K562 (cell line): ENCODE results near the gene NRSN2. TPM values are rescaled to one million over a fixed set of nuclear protein-coding genes. Genes with fewer than 3 reads are reported as not detected.

ENCODE experiments used
- CBFB ChIP-seq: sonication (generic); formaldehyde crosslinking; IDR thresholded peaks from 2 replicates; pipeline ENCODE4 v1.4.0; 2020; ENCODE audit warnings: mild to moderate bottlenecking, missing genetic modification reagents
- CXXC5 ChIP-seq: fragments of 250-450 bp; sonication (Bioruptor Pico); IDR thresholded peaks from 2 replicates; pipeline ENCODE4 v1.8.0; 2022; ENCODE audit warnings: inconsistent platforms, mild to moderate bottlenecking, moderate library complexity
- EGR1 ChIP-seq: fragments of 450-650 bp; conservative IDR thresholded peaks from 2 replicates; pipeline ENCODE4 v1.6.1; 2017; ENCODE audit warnings: mild to moderate bottlenecking
- ETS2 ChIP-seq: IDR thresholded peaks from 2 replicates; pipeline ENCODE4 v1.6.1; 2016; ENCODE audit warnings: borderline replicate concordance, missing genetic modification characterization, mild to moderate bottlenecking, moderate library complexity, missing compliant biosample characterization; ENCODE audit not compliant: poor library complexity, severe bottlenecking
- FOXA1 ChIP-seq: fragments of 450-650 bp; IDR thresholded peaks from 2 replicates; pipeline ENCODE4 v1.6.1; 2016; ENCODE audit warnings: mild to moderate bottlenecking, borderline replicate concordance
- FOXK1 ChIP-seq: sonication (generic); formaldehyde crosslinking; IDR thresholded peaks from 2 replicates; pipeline ENCODE4 v1.8.0; 2022; ENCODE audit warnings: missing genetic modification reagents, mild to moderate bottlenecking, borderline replicate concordance
- JUN ChIP-seq, 2 experiments: sonication (generic) in 1 of 2; formaldehyde crosslinking in 1 of 2; IDR thresholded peaks; 2 replicates each; pipeline versions ENCODE4 v1.6.1 to v1.8.0; 2012 to 2022; ENCODE audit warnings: borderline replicate concordance in 2 of 2, mild to moderate bottlenecking in 2 of 2, improper control_type of control experiment in 1 of 2, low read depth in 1 of 2, low read length in 1 of 2, missing genetic modification reagents in 1 of 2
- KAT2B ChIP-seq: IDR thresholded peaks from one replicate; pipeline ENCODE4 v1.6.1; 2012; ENCODE audit warnings: low read depth, mild to moderate bottlenecking, control low read depth, inconsistent platforms, low read length, moderate library complexity
- MCM2 ChIP-seq: fragments of 450-650 bp; IDR thresholded peaks from 2 replicates; pipeline ENCODE4 v1.6.1; 2017; ENCODE audit warnings: low read depth, mild to moderate bottlenecking
- NFXL1 ChIP-seq: fragments of 450-650 bp; formaldehyde crosslinking; IDR thresholded peaks from 2 replicates; pipeline ENCODE4 v1.4.0; 2021; ENCODE audit warnings: mild to moderate bottlenecking
- PHF21A ChIP-seq: fragments of 450-650 bp; IDR thresholded peaks from 2 replicates; pipeline ENCODE4 v1.6.1; 2017; ENCODE audit warnings: low read depth, borderline replicate concordance
- RBM15 ChIP-seq: fragments of 200-400 bp; formaldehyde crosslinking; IDR thresholded peaks from 2 replicates; pipeline ENCODE4 v1.6.1; 2018; ENCODE audit warnings: mild to moderate bottlenecking, low read length, moderate library complexity; ENCODE audit not compliant: insufficient read depth
- RFX1 ChIP-seq: fragments of 450-650 bp; IDR thresholded peaks from 2 replicates; pipeline ENCODE4 v1.6.1; 2016; ENCODE audit warnings: mild to moderate bottlenecking, moderate library complexity
- RFX7 ChIP-seq: fragments of 250-450 bp; sonication (Bioruptor Pico); IDR thresholded peaks from 2 replicates; pipeline ENCODE4 v1.5.1; 2021; ENCODE audit warnings: mild to moderate bottlenecking
- SMAD2 ChIP-seq: fragments of 150-350 bp; IDR thresholded peaks from 2 replicates; pipeline ENCODE4 v1.6.1; 2014; ENCODE audit warnings: low read depth, mild to moderate bottlenecking, low read length
- SMAD3 ChIP-seq: fragments of 450-650 bp; formaldehyde crosslinking; conservative IDR thresholded peaks from 2 replicates; pipeline ENCODE4 v1.4.0; 2020; ENCODE audit warnings: mild to moderate bottlenecking
- SMC3 ChIP-seq: conservative IDR thresholded peaks from 2 replicates; pipeline ENCODE4 v1.6.1; 2011; ENCODE audit warnings: low read depth, low read length, improper control_type of control experiment; ENCODE audit not compliant: insufficient read depth
- TAF1 ChIP-seq: IDR thresholded peaks from 2 replicates; pipeline ENCODE4 v1.6.1; 2011; ENCODE audit warnings: mild to moderate bottlenecking, low read length, moderate library complexity; ENCODE audit not compliant: insufficient read depth, control insufficient read depth, severe bottlenecking; ENCODE audit errors: extremely low read depth
- TCF3 ChIP-seq: sonication (generic); formaldehyde crosslinking; IDR thresholded peaks from 2 replicates; pipeline ENCODE4 v1.4.0; 2020; ENCODE audit warnings: mild to moderate bottlenecking, missing genetic modification reagents
- ZNF140 ChIP-seq: fragments of 250-450 bp; sonication (Bioruptor Pico); IDR thresholded peaks from 2 replicates; pipeline ENCODE4 v1.8.0; 2021; ENCODE audit warnings: moderate library complexity, mild to moderate bottlenecking, inconsistent platforms
- ZNF165 ChIP-seq: fragments of 250-450 bp; sonication (Bioruptor Pico); IDR thresholded peaks from 2 replicates; pipeline ENCODE4 v1.4.0; 2020; ENCODE audit warnings: borderline replicate concordance
- ZNF224 ChIP-seq: sonication (generic); formaldehyde crosslinking; IDR thresholded peaks from 2 replicates; pipeline ENCODE4 v1.8.0; 2022; ENCODE audit warnings: mild to moderate bottlenecking, missing genetic modification reagents
- polyA plus RNA-seq, 8 experiments: library from polyadenylated mRNA; depleted of rRNA in 4 of 8; stranded (reverse) in 5 of 8; unstranded in 3 of 8; fragments of >200 nt; fragmentation: Nextera tagmentation in 2 of 8; fragmentation: Illumina TruSeq in 1 of 8; extraction: Ambion mirVana in 2 of 8; extraction: Trizol in 1 of 8; gene quantifications; 2 replicates each; pipeline versions ENCODE4 v1.2.1 to v1.2.3, GENCODE V29; 2011 to 2014; ENCODE audit warnings: inconsistent platforms in 1 of 8, missing spikeins in 1 of 8
- total RNA-seq, 7 experiments: library from RNA; depleted of rRNA in 6 of 7; stranded (reverse); fragments of >200 nt in 6 of 7; fragmentation: Illumina TruSeq in 2 of 7; extraction: Trizol in 2 of 7; gene quantifications; 2 replicates each; pipeline versions ENCODE4 v1.2.1 to v1.2.3, GENCODE V29; 2011 to 2021; ENCODE audit warnings: low replicate concordance in 1 of 7
- TF ChIP-seq, protein P1 (sequence below): fragments of 250-450 bp; sonication (Bioruptor Pico); IDR thresholded peaks from 2 replicates; pipeline ENCODE4 v1.5.1; 2021; ENCODE audit warnings: mild to moderate bottlenecking
- TF ChIP-seq, protein P2 (sequence below): fragments of 450-650 bp; IDR thresholded peaks from 2 replicates; pipeline ENCODE4 v1.6.1; 2017; ENCODE audit warnings: antibody characterized with exemption
- TF ChIP-seq, protein P3 (sequence below): IDR thresholded peaks from 3 replicates; pipeline ENCODE4 v1.6.1; 2011; ENCODE audit warnings: borderline replicate concordance, mild to moderate bottlenecking; ENCODE audit not compliant: insufficient read length, insufficient read depth

NRSN2 gene
- total and polyA plus RNA-seq, 9 of the 15 experiments (the other 6 are each of a cell fraction or from before 2014, with no cell fraction given): 7.5 to 29.7 (median 11.1) TPM

DNA sequence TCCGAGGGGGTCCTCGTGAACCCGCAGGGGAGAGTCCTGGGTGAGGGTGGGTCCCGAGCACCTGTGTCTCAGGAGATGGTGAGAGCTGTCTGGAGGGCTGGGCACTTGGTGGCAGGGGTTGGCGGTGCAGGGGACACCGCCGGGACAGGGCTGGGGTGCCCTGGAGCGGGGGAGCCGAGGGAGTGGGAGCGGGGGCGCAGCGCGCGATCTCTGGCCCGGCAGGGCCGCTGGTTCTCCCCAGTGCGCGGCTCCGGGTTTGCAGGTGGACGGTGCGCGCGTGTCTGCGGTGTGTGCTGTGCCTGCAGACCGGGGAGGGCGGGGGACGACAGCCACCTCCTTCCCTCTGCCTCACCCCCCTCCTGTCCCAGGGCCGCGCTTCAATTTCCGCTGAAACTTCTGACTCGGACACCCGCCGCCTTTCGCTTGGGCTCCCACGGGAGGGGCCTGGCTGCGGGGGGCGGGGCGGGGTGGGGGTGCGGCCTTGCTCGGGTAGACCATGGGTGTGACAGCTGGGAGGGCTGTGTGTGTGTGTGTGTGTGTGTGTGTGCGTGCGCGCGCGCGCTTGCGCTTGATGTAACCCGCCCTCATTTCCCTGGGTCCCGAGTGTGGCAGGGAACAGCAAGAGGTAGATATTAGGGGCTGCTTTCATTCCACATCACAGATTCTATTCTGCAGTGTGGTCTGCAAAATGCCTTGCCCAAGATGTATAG, 34.8 kb downstream of the NRSN2 start (continued):
- TF ChIP-seq TAF1 (peak; percentile 68), ZNF165 (CRISPR knock-in tag) (no peak), NFXL1 (CRISPR knock-in tag) (no peak), ETS2 (tag) (no peak), CXXC5 (CRISPR knock-in tag) (peak; percentile 64; the same call in 1 of the 2 replicates), PHF21A (no peak), JUN (IDR thresholded peaks at IDR 0.05; ENCODE audit: borderline replicate concordance, low read depth, low read length) (no peak), JUN (CRISPR knock-in tag; IDR thresholded peaks at IDR 0.05; ENCODE audit: borderline replicate concordance) (peak; percentile 75; the same call in 1 of the 2 replicates), ZNF224 (CRISPR knock-in tag) (no peak), SMAD2 (no peak), CBFB (CRISPR knock-in tag) (0 out of 2 replicates have a peak, but pooled peaks have one; percentile 60), RFX7 (no peak), MCM2 (no peak), FOXK1 (no peak), ZNF140 (CRISPR knock-in tag) (no peak), KAT2B (no peak), RBM15 (no peak), SMC3 (no peak), RFX1 (no peak), TCF3 (CRISPR knock-in tag) (0 out of 2 replicates have a peak, but pooled peaks have one; percentile 14), FOXA1 (no peak), EGR1 (peak; percentile 54), SMAD3 (peak; percentile 91)
- TF ChIP-seq, protein P1, sequence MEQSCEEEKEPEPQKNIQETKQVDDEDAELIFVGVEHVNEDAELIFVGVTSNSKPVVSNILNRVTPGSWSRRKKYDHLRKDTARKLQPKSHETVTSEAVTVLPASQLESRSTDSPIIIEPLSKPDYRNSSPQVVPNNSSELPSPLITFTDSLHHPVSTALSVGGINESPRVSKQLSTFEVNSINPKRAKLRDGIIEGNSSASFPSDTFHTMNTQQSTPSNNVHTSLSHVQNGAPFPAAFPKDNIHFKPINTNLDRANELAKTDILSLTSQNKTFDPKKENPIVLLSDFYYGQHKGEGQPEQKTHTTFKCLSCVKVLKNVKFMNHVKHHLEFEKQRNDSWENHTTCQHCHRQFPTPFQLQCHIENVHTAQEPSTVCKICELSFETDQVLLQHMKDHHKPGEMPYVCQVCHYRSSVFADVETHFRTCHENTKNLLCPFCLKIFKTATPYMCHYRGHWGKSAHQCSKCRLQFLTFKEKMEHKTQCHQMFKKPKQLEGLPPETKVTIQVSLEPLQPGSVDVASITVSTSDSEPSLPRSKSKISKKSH (CRISPR knock-in tag): no peak
- TF ChIP-seq, protein P2, sequence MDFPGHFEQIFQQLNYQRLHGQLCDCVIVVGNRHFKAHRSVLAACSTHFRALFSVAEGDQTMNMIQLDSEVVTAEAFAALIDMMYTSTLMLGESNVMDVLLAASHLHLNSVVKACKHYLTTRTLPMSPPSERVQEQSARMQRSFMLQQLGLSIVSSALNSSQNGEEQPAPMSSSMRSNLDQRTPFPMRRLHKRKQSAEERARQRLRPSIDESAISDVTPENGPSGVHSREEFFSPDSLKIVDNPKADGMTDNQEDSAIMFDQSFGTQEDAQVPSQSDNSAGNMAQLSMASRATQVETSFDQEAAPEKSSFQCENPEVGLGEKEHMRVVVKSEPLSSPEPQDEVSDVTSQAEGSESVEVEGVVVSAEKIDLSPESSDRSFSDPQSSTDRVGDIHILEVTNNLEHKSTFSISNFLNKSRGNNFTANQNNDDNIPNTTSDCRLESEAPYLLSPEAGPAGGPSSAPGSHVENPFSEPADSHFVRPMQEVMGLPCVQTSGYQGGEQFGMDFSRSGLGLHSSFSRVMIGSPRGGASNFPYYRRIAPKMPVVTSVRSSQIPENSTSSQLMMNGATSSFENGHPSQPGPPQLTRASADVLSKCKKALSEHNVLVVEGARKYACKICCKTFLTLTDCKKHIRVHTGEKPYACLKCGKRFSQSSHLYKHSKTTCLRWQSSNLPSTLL: no peak
- TF ChIP-seq, protein P3, sequence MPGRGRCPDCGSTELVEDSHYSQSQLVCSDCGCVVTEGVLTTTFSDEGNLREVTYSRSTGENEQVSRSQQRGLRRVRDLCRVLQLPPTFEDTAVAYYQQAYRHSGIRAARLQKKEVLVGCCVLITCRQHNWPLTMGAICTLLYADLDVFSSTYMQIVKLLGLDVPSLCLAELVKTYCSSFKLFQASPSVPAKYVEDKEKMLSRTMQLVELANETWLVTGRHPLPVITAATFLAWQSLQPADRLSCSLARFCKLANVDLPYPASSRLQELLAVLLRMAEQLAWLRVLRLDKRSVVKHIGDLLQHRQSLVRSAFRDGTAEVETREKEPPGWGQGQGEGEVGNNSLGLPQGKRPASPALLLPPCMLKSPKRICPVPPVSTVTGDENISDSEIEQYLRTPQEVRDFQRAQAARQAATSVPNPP: no peak
